HG03108 (cell line): ENCODE data around the gene ANKRD13D.

Experiments used
- ATAC-seq: cut with Tn5 transposase; IDR thresholded peaks from one replicate; pipeline ENCODE4 v1.9.1; 2021; ENCODE audit warnings: moderate library complexity; ENCODE audit not compliant: unreplicated experiment

ANKRD13D gene

DNA sequence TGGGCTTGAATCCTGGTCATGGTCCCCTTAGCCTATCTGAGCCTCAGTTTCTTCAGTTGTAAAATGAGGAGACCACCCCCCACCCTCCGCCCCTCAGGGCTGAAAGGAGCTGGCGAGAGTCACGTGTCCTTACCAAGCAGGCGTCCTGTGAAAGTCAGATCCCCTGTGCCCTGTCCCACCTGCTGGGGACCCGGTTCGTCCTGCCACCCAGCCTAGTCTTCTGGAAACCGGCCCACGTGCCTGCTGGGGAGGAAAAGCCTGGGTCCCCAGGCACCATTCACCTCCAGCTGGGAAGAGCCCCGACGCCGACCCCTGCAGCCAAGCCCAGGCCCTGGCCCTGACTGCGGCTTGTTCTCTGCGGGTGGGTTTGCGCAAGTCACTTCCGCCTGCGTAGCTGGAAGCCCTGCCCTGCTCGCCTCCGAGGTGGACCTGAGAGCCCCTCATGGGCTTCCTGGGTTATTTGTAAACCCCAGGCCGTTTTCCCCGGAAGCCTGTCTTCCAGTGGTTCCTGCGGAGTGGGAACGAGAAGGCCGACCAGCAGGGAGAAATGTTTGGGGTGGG is 13.5 kb downstream of the ANKRD13D start:
- no peak for ATAC-seq

GRCh38 chr11:67303132-67303834 is 14.2 kb downstream of the ANKRD13D start, which contains the start of gene SSH3:
SSH3 (plus strand) TSS chr11:67303530; CDS start chr11:67303626, 96 bp downstream.
- ATAC-seq = no peak

GRCh38 chr11:67303835-67304411 is 14.8 kb downstream of the ANKRD13D start:
- ATAC-seq = no peak

DNA sequence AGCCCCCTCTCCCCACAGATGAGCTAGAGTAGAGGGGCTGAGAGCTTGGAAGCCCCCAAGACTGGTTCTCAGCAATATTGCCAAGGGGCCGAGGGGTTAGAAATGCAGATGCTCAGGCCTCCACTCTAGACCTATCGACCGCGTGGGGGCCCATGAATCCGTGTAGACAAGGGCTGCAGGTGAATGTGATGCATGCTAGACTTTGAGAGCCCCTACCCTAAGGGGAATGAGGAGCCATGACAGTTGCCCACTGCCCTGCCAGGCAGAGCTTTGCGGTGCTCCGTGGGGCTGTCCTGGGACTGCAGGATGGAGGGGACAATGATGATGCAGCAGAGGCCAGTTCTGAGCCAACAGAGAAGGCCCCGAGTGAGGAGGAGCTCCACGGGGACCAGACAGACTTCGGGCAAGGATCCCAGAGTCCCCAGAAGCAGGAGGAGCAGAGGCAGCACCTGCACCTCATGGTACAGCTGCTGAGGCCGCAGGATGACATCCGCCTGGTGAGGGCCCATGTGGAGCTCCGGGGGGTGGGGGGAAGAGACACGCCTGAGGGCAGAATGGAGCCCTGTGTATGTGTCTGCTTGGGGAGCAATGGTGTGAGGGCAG is 15.5 kb downstream of the ANKRD13D start:
- ATAC-seq = no peak

GRCh38 chr11:67306769-67307544 is 17.9 kb downstream of the ANKRD13D start:
- ATAC-seq = no peak

GRCh38 chr11:67307545-67308001 is 18.5 kb downstream of the ANKRD13D start:
- no peak for ATAC-seq

DNA sequence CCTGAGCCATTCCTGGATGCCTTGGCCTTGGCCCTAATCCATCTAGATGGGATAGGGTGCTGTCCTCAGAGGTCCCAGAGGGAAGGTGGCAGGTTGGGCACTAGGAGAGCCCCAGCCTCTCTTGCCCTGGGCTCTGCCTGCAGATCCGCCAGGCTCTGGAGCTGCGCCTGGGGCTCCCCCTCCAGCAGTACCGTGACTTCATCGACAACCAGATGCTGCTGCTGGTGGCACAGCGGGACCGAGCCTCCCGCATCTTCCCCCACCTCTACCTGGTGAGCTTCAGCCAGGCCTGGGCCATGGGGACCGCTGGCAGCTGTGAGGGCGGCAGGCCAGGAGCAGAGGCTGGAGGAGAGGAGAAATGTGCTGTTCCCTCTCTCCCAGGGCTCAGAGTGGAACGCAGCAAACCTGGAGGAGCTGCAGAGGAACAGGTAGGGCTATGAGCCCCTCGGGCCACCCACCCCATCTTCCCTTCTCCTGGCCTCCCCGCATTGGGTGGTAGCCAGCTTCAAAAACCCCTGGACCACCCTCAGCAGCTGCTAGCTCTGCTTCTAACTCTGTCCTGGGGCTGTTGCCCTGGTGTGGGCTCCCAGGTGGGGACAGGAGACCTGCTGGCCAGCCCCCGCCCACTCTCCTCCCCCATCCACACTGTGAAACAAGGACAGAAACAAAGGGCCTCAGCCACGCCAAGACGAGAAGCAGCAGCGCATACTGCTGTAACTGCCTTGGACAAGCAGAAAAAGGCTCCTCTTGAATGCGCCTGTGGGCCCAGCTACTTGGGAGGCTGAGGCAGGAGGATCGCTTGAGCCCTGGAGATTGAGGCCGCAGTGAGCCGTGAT is 19.1 kb downstream of the ANKRD13D start:
- no peak for ATAC-seq

- no peak for ATAC-seq
Measured at GRCh38 chr11:67309166-67309565, 20.1 kb downstream of the ANKRD13D start.

GRCh38 chr11:67309661-67310061 is 20.6 kb downstream of the ANKRD13D start:
- ATAC-seq = no peak

- no peak for ATAC-seq
Measured at GRCh38 chr11:67310246-67311050, 21.3 kb downstream of the ANKRD13D start.

DNA sequence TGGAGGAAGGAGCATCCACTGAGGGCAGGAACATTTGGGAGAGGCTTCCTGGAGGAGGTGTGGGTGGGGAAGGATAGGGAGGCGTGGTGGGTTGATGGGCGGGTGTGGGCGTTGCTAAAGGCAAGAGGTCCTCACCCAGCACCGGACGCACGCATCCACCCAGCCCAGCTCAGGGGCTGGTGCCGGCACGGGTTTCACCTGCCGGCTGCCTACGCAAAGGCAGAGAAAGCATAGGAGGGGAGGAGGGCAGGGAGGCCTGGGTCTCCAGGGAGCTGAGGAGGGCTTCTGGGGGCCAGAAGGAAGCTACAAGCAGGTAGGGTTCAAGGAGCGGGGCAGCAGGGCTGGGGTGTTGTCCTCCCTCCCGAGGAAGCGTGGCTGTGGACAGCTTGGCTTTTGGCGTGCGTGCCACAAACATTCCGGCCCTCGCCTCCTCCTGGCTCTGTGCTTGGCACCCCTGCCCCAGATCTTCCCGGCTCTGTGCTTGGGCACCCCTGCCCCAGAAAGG is 22.0 kb downstream of the ANKRD13D start:
- no peak for ATAC-seq

DNA sequence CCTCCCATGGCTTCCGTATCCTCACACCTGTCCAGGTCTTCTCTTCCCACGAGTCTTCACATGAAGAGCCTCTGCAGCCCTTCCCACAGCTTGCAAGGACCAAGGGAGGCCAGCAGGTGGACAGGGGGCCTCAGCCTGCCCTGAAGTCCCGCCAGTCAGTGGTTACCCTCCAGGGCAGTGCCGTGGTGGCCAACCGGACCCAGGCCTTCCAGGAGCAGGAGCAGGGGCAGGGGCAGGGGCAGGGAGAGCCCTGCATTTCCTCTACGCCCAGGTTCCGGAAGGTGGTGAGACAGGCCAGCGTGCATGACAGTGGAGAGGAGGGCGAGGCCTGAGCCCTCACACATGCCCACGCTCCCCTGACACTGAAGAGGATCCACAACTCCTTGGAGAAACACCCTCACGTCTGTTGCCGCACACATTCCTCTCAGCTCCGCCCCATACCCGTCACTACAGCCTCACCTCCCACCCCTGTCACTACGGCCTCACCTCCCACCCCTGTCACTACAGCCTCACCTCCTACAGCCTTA is 22.5 kb downstream of the ANKRD13D start:
- ATAC-seq = no peak

DNA sequence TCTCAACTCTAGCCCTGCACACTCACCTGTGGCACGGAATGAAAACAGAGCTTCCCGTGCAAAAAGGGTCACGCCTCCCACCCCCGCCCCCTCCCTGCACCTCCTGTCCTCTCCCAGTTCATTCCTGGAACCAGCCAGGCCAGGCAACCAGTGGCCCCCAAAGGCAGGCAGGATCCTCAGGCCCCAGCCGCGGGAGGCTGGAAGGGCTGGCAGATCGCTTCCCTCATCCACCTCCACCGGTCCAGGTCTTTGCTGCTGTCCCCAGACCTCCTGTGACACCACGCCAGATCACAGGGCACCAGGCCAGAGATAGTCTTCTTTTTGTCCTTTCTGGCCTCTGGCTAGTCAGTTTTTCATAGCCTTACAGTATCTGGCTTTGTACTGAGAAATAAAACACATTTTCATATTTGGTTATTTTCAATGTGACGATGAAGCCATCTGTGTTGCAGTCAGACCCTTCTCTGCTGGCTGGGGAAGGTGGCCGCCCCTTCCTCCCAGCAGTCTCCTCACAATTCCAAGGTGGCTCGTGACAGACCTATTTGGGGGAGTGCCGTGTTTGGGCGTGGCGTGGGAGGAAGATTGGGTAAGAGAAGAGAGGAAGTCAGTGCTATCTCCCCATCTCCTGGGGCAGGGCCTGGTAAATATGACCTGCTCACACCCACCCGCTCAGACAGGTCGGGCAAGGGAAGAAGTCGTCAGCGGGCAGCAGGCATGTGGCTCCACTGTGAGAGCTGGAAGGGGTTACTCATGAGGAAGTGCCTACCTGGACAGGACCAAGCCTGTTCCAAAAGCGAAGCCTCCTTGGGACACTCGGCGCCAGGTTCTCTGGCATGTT is 23.3 kb downstream of the ANKRD13D start:
- no peak for ATAC-seq

- ATAC-seq = no peak
Measured at GRCh38 chr11:67313125-67313890, 24.2 kb downstream of the ANKRD13D start.

DNA sequence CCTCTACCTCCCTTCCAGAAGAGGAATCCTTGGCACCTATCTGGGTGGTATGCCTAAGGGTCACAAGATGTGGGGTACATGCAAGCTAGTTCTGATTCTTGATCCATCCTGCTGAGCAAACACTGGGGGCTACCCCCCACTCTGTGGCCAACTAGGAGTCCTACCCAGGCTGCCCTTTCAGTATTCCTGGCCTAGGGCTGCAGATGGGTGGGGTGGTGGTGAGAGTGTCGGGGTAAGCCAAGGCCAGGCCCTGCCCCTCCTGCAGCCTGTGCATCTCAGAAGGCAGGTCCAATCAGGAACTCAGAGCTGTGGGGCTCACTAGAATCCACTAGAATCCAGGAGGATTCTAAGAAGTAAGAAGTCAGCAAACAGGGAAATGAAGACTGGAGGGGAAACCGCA is 25.1 kb downstream of the ANKRD13D start:
- no peak for ATAC-seq

DNA sequence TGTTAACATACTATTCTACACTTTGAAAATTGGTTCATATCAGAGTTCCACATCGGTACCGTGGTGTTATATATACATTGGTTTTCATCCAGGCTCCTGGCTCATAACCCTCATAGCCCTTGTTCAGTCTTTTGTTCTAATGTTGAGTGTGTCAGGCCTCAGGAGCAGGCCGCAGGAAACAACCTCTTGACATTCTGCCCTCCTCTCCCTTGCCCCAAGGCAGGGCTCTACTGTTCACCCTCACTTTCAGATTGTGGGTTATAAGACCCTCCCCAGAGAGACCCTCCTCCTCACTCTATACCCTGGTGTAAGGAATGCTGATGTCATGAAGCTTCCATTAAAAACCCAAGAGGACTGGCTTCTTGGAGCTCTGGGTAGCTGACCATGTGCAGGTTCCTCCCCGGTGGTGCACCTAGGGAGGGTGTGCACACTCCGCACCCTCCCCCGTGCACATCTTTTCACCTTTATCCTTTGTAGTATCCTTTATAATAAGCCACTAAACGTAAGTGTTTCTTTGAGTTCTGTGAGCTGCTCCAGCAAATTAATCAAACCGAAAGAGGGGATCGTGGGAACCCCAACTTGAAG is 26.3 kb downstream of the ANKRD13D start:
- no peak for ATAC-seq

GRCh38 chr11:67316882-67317204 is 27.7 kb downstream of the ANKRD13D start:
- ATAC-seq = no peak
